Neural progenitor cell (in vitro differentiated cells): ENCODE results near the gene FER. TPM values are rescaled to one million over a fixed set of nuclear protein-coding genes. Genes with fewer than 3 reads are reported as not detected.
A peak's percentile ranks its signal among the peaks of the same experiment; 100 is the strongest.
"Not testable (repeated sequence)": the region's sequence is repeated elsewhere in the genome, so short reads cannot be mapped to it uniquely, and the experiment has no call there.

ENCODE experiments used
- DNase-seq: peaks from one replicate; pipeline ENCODE4 v3.0.0-alpha.2; 2016; ENCODE audit warnings: low spot score
- H2AFZ ChIP-seq: fragments of 200-600 bp; sonication (generic); replicated peaks from 2 replicates; pipeline ENCODE4 v1.6.1; 2016; ENCODE audit warnings: antibody characterized with exemption
- H3F3A ChIP-seq: fragments of 200-600 bp; sonication (generic); 2 replicates; pipeline ENCODE4 v1.6.1; 2016; ENCODE audit warnings: antibody characterized with exemption, low read depth
- H3K27ac ChIP-seq: fragments of 200-600 bp; sonication (generic); 2 replicates; pipeline ENCODE4 v1.5.1; 2016; ENCODE audit warnings: mild to moderate bottlenecking
- H3K27me3 ChIP-seq: fragments of 200-600 bp; sonication (generic); 2 replicates; pipeline ENCODE4 v1.6.1; 2016; ENCODE audit warnings: mild to moderate bottlenecking, moderate library complexity
- H3K36me3 ChIP-seq: fragments of 200-600 bp; sonication (generic); 2 replicates; pipeline ENCODE4 v1.5.1; 2016
- H3K4me1 ChIP-seq: fragments of 200-600 bp; sonication (generic); 2 replicates; pipeline ENCODE4 v1.6.1; 2016; ENCODE audit warnings: mixed run types
- H3K4me2 ChIP-seq: fragments of 200-600 bp; sonication (generic); 2 replicates; pipeline ENCODE4 v1.6.1; 2016
- H3K4me3 ChIP-seq: fragments of 200-600 bp; sonication (generic); 2 replicates; pipeline ENCODE4 v1.5.1; 2016
- H3K79me2 ChIP-seq: fragments of 200-600 bp; sonication (generic); 2 replicates; pipeline ENCODE4 v1.6.1; 2016; ENCODE audit warnings: low read depth
- H3K9ac ChIP-seq: fragments of 200-600 bp; sonication (generic); 2 replicates; pipeline ENCODE4 v1.6.1; 2016
- H3K9me3 ChIP-seq: fragments of 200-600 bp; sonication (generic); 2 replicates; pipeline ENCODE4 v1.5.1; 2016; ENCODE audit warnings: low read depth
- H4K20me1 ChIP-seq: fragments of 200-600 bp; sonication (generic); 2 replicates; pipeline ENCODE4 v1.6.1; 2016; ENCODE audit warnings: low read depth
- H3K27ac Mint-ChIP-seq: 3 replicates; pipeline ENCODE4 v1.8.0; 2021; ENCODE audit warnings: mixed read lengths
- H3K27me3 Mint-ChIP-seq: 2 replicates; pipeline ENCODE4 v1.8.0; 2022; ENCODE audit warnings: low read depth, mild to moderate bottlenecking, inconsistent platforms, moderate library complexity, mixed read lengths; ENCODE audit not compliant: insufficient read depth
- H3K36me3 Mint-ChIP-seq: 3 replicates; pipeline ENCODE4 v1.8.0; 2021; ENCODE audit warnings: mixed read lengths
- H3K4me1 Mint-ChIP-seq: 3 replicates; pipeline ENCODE4 v1.8.0; 2021; ENCODE audit warnings: mixed read lengths
- H3K4me3 Mint-ChIP-seq: 3 replicates; pipeline ENCODE4 v1.8.0; 2021; ENCODE audit warnings: mild to moderate bottlenecking, moderate library complexity, mixed read lengths
- H3K9me3 Mint-ChIP-seq: 3 replicates; pipeline ENCODE4 v1.8.0; 2020; ENCODE audit warnings: mixed read lengths
- CTCF ChIP-seq: fragments of 200-600 bp; sonication (generic); IDR thresholded peaks from 2 replicates; pipeline ENCODE4 v1.5.1; 2017; ENCODE audit warnings: antibody characterized with exemption, mild to moderate bottlenecking
- EZH2 ChIP-seq: fragments of 200-600 bp; sonication (generic); IDR thresholded peaks from 2 replicates; pipeline ENCODE4 v1.6.1; 2017; ENCODE audit warnings: antibody characterized with exemption, mild to moderate bottlenecking, moderate library complexity
- EZH2phosphoT487 ChIP-seq: fragments of 200-600 bp; sonication (generic); IDR thresholded peaks from 2 replicates; pipeline ENCODE4 v1.6.1; 2017; ENCODE audit warnings: antibody characterized with exemption
- total RNA-seq: library from RNA; depleted of rRNA; stranded (reverse); fragments of >200 nt; gene quantifications from 2 replicates; pipeline ENCODE4 v1.2.3, GENCODE V29; 2015; ENCODE audit warnings: low replicate concordance

The FER gene
- total RNA-seq, 1 donor from 2014 or later = 25.0 TPM

DNA sequence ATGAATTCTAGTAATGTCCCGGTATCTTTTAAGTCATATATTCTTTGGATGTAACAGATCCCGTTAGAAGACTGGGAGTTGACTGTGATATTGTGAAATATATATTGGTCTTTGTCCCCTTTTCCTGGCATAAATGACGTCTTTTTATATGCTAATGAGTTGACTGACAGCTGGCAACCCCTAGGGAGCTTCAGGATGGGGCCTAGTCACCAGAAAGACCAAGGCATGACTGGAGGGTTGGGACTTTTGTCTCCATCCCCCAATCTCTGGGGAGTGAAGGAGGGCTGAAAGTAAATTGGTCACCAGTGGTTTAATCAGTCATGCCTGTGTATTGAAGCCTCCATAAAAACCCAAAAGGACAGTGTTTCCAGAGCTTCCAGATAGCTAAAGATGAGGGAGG, 420.5 kb downstream of the FER start:
- H3K9me3 Mint-ChIP-seq = no peaks in the 10 kb centered on the region
- no peak for DNase-seq
- no peaks in the 10 kb centered on the region for H3K36me3 Mint-ChIP-seq
- Histone ChIP-seq H3F3A (peaks cover 11% of the 10 kb centered on the region), H3K4me1 (peaks cover 13% of the 10 kb centered on the region), H2AFZ (no peak overlapping the region), H3K79me2 (no peaks in the 10 kb centered on the region), H3K4me3 (no peak overlapping the region), H3K9ac (no peak overlapping the region), H3K9me3 (no peaks in the 10 kb centered on the region), H3K4me2 (no peak overlapping the region), H3K36me3 (no peaks in the 10 kb centered on the region), H4K20me1 (no peaks in the 10 kb centered on the region), H3K27ac (no peak overlapping the region), H3K27me3 (no peaks in the 10 kb centered on the region)
- peaks cover 2% of the 10 kb centered on the region for H3K27me3 Mint-ChIP-seq
- peaks cover 10% of the 10 kb centered on the region for H3K4me1 Mint-ChIP-seq
- no peak overlapping the region for H3K27ac Mint-ChIP-seq
- TF ChIP-seq EZH2 (no peak), EZH2phosphoT487 (no peak), CTCF (no peak)
- no peak overlapping the region for H3K4me3 Mint-ChIP-seq

DNA sequence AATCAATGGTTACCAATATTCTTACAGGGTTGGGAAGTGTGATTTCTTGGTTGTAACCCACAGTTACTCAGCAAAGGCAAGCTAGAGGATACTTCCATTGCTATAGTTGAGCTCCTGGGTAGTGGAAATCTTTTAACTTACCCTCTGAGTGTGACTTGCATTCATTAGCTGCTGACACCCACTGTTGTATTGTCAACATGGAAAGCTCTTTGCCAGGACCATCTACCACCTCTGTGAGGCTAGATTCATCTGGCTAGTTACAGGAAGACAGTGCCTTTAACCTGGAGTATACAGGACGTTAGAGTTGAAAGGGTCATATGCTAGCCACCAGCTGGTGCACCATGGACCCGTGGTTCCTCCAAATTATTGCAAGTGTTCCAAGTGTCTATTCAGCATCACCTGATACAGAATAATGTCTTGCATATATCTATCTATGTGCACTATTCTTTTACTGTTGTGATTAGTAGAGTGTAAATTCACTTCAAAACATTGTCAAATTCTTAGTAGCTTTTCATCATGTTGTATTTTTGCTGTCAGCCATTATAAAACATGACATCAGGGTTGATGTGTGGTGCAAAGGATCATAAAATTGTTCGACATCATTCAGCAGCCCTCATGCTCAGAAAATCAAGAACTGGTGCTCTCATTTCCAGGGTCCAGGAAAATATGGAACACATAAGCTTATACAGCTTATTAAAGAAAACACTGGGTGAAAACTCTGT, 423.1 kb downstream of the FER start:
- Mint-ChIP-seq H3K4me3 (no peak overlapping the region), H3K27ac (no peak overlapping the region), H3K27me3 (peaks cover 2% of the 10 kb centered on the region), H3K4me1 (peaks cover 10% of the 10 kb centered on the region), H3K9me3 (no peaks in the 10 kb centered on the region), H3K36me3 (no peaks in the 10 kb centered on the region)
- Histone ChIP-seq H4K20me1 (no peaks in the 10 kb centered on the region), H3K4me3 (no peak overlapping the region), H3K36me3 (no peaks in the 10 kb centered on the region), H3K9me3 (no peaks in the 10 kb centered on the region), H3K4me1 (peaks cover 13% of the 10 kb centered on the region), H3F3A (peaks cover 11% of the 10 kb centered on the region), H3K9ac (no peak overlapping the region), H3K27me3 (no peaks in the 10 kb centered on the region), H3K4me2 (peak overlapping the region; percentile 42), H2AFZ (no peak overlapping the region), H3K79me2 (no peaks in the 10 kb centered on the region), H3K27ac (no peak overlapping the region)
- no peak for TF ChIP-seq EZH2
- TF ChIP-seq EZH2phosphoT487 = no peak
- TF ChIP-seq CTCF = no peak
- DNase-seq = peak; percentile 13

DNA sequence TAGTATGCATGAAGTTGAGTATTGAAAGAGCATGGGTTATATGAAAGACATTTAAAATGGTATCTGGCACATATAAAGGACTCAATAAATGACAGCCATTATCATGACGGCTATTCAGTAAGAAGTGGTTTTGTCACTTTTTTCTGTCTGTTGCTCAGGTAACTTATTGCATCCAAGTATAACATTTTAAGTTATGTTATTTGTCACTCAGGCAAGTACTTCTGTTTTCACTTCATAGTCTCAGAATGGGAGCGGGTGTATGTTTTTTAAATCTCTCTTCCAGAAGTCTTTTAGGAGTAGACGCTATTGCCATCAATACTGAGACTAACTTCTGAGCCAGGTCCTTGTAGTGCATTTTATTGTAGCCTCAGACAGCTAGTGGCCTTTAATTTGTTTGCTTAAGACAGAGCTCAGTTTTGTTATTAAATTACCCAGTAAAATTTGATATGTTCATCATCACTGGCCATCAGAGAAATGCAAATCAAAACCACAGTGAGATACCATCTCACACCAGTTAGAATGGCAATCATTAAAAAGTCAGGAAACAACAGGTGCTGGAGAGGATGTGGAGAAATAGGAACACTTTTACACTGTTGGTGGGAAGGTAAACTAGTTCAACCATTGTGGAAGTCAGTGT, 423.9 kb downstream of the FER start:
- not testable (repeated sequence) for H3K27me3 Mint-ChIP-seq, H3K9me3 ChIP-seq, H3K36me3 Mint-ChIP-seq, H3K9ac ChIP-seq, H3K27me3 ChIP-seq, H3K27ac ChIP-seq, H3K27ac Mint-ChIP-seq, H3K79me2 ChIP-seq, H3K4me3 Mint-ChIP-seq, DNase-seq, H3K4me3 ChIP-seq, H3K4me2 ChIP-seq, H3K9me3 Mint-ChIP-seq, H4K20me1 ChIP-seq, H2AFZ ChIP-seq, H3K36me3 ChIP-seq
- peaks cover 13% of the 10 kb centered on the region for H3K4me1 ChIP-seq
- H3K4me1 Mint-ChIP-seq = peaks cover 10% of the 10 kb centered on the region
- H3F3A ChIP-seq = peaks cover 11% of the 10 kb centered on the region
